Breast epithelium (tissue), 4 donors: ENCODE data around the gene FOXF1. TPM values are rescaled to one million over a fixed set of nuclear protein-coding genes. Genes with fewer than 3 reads are reported as not detected.

Source experiments
- DNase-seq, 2 donors: peaks; one replicate each; pipeline ENCODE4 v3.0.0-alpha.2; 2019; ENCODE audit warnings: low spot score in 2 of 2
- H3K27ac ChIP-seq, 2 donors: fragments of 200-600 bp; sonication (generic) in 1 of 2; one replicate each; pipeline ENCODE4 v1.5.1; 2016 to 2019; ENCODE audit warnings: mild to moderate bottlenecking in 1 of 2
- H3K27me3 ChIP-seq, 2 donors: fragments of 200-600 bp; sonication (generic) in 1 of 2; one replicate each; pipeline versions ENCODE4 v1.5.1 to v1.6.0; 2017 to 2019; ENCODE audit warnings: control low read depth in 1 of 2, mild to moderate bottlenecking in 1 of 2
- H3K36me3 ChIP-seq: fragments of 200-600 bp; one replicate; pipeline ENCODE4 v1.5.1; 2019
- H3K4me1 ChIP-seq, 2 donors: fragments of 200-600 bp; sonication (generic); one replicate each; pipeline ENCODE4 v1.5.1; 2016 to 2019; ENCODE audit warnings: control low read depth in 1 of 2
- H3K4me3 ChIP-seq, 3 donors: fragments of 200-600 bp; sonication (generic); 1 replicate in 2 of 3; 2 replicates in 1 of 3; pipeline ENCODE4 v1.5.1; 2016 to 2019; ENCODE audit warnings: mild to moderate bottlenecking in 3 of 3, moderate library complexity in 2 of 3
- H3K9me3 ChIP-seq, 2 donors: fragments of 200-600 bp; sonication (generic) in 1 of 2; one replicate each; pipeline ENCODE4 v1.5.1; 2016 to 2019; ENCODE audit warnings: control low read depth in 1 of 2
- POLR2A ChIP-seq: fragments of 450-650 bp; IDR thresholded peaks from one replicate; pipeline ENCODE4 v1.6.1; 2016; ENCODE audit warnings: antibody characterized with exemption, mild to moderate bottlenecking, moderate library complexity
- POLR2AphosphoS5 ChIP-seq, 3 donors: sonication (generic); formaldehyde crosslinking; IDR thresholded peaks; one replicate each; pipeline ENCODE4 v1.6.1; 2017; ENCODE audit warnings: antibody characterized with exemption in 3 of 3
- intact Hi-C: fragments of 100-400 bp; cut with DNase I; formaldehyde crosslinking; loops from one replicate; pipeline ENCODE4 v1.15.1; 2023; ENCODE audit warnings: low total_unique reads
- total RNA-seq, 3 donors: library from RNA; depleted of rRNA; stranded (reverse); fragments of >200 nt; gene quantifications; one replicate each; pipeline ENCODE4 v1.1.0, GENCODE V29; 2016
- TF ChIP-seq, protein P1 (sequence below), 3 donors: fragments of 450-650 bp; IDR thresholded peaks; one replicate each; pipeline ENCODE4 v1.5.1; 2016 to 2017; ENCODE audit warnings: antibody characterized with exemption in 3 of 3, mild to moderate bottlenecking in 3 of 3, moderate library complexity in 3 of 3

The FOXF1 gene
- total RNA-seq, 3 donors from 2014 or later, result 0.15 to 0.66 TPM; not detected in 1

DNA sequence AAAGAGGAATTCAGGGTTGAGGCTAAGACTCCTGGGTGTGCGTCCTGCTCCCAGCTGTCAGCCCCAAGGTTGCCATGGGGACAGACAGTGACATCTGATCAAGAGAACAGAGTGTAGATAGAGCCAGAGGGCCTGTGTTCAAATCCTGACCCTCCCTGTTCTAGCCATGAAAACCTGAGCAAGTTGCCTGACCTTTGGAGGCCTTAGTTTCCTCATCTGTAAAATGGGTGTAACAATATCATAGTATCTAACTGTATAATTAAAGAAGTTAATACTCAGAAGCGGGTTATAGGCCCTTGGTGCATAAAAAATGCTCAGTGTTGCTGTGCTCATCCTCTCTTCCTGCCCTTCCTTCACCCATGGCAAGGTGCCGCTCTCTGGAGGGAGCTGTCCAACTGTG lies 28.7 kb upstream of the FOXF1 start:
- Histone ChIP-seq H3K27ac (no peak overlapping the region), H3K36me3 (no peaks in the 10 kb centered on the region), H3K9me3 (peaks cover 12 to 18% of the 10 kb centered on the region in 2 donors), H3K27me3 (peaks cover 0 to 65% of the 10 kb centered on the region in 2 donors), H3K4me1 (no peaks in the 10 kb centered on the region), H3K4me3 (no peak overlapping the region)
- intact Hi-C loops, result no loop called here
- DNase-seq, result no peak
- TF ChIP-seq POLR2A (no peak), POLR2AphosphoS5 (IDR thresholded peaks at IDR 0.05) (no peak)
- TF ChIP-seq, protein P1, sequence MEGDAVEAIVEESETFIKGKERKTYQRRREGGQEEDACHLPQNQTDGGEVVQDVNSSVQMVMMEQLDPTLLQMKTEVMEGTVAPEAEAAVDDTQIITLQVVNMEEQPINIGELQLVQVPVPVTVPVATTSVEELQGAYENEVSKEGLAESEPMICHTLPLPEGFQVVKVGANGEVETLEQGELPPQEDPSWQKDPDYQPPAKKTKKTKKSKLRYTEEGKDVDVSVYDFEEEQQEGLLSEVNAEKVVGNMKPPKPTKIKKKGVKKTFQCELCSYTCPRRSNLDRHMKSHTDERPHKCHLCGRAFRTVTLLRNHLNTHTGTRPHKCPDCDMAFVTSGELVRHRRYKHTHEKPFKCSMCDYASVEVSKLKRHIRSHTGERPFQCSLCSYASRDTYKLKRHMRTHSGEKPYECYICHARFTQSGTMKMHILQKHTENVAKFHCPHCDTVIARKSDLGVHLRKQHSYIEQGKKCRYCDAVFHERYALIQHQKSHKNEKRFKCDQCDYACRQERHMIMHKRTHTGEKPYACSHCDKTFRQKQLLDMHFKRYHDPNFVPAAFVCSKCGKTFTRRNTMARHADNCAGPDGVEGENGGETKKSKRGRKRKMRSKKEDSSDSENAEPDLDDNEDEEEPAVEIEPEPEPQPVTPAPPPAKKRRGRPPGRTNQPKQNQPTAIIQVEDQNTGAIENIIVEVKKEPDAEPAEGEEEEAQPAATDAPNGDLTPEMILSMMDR (IDR thresholded peaks at IDR 0.05), result no peak

DNA sequence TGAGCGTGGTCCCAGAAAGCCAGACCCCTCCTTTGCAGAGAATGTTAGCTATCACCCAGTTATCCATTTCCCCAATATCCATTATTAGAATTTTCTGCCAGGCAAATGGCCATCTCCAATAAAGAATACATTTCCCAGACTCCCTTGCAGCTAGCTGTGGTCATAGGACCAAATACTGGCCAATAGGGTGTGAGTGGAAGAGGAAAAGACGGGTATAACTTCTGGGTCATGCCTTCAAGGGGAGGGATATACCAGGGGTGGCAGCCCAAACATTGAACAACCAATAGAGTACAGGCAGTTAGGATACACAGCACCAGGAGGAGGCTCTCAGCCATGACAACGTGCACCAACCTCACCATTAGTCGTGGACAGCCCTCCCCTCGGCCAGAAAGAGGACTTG lies 26.1 kb upstream of the FOXF1 start:
- TF ChIP-seq, protein P1 (IDR thresholded peaks at IDR 0.05), result no peak
- TF ChIP-seq POLR2A, result no peak
- TF ChIP-seq POLR2AphosphoS5 (IDR thresholded peaks at IDR 0.05), result no peak
- no peak overlapping the region for H3K4me3 ChIP-seq
- H3K27ac ChIP-seq, result no peak overlapping the region
- peaks cover 0 to 80% of the 10 kb centered on the region in 2 donors for H3K27me3 ChIP-seq
- no peaks in the 10 kb centered on the region for H3K4me1 ChIP-seq
- intact Hi-C loops, result no loop called here
- no peaks in the 10 kb centered on the region for H3K36me3 ChIP-seq
- peaks cover 12 to 18% of the 10 kb centered on the region in 2 donors for H3K9me3 ChIP-seq
- DNase-seq, result no peak

DNA sequence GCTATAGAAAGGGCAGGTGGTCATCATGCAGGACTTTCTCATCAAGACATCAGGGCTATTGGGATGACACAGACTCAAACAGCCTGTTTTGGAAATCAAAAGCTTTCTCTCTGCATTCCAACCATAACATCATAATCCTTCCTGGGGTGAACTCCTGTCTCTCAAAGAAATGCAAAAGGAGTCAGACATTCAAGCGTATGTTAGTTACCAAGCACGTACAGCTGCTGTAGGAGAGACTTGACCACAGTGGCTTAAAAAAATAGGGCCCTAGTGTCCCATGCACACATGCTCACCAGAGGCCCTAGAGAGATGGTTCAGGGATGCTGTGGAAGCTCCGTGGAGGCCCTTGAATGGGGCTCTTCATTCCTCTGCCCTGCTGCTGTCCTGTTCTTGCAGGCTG lies 24.6 kb upstream of the FOXF1 start:
- Histone ChIP-seq H3K36me3 (no peaks in the 10 kb centered on the region), H3K27ac (no peak overlapping the region), H3K27me3 (peaks cover 0 to 89% of the 10 kb centered on the region in 2 donors), H3K4me3 (no peak overlapping the region), H3K9me3 (peaks cover 12 to 18% of the 10 kb centered on the region in 2 donors), H3K4me1 (no peaks in the 10 kb centered on the region)
- DNase-seq, result no peak
- intact Hi-C loops, result no loop called here
- TF ChIP-seq POLR2A (no peak), POLR2AphosphoS5 (IDR thresholded peaks at IDR 0.05) (no peak)
- TF ChIP-seq, protein P1 (IDR thresholded peaks at IDR 0.05), result no peak

DNA sequence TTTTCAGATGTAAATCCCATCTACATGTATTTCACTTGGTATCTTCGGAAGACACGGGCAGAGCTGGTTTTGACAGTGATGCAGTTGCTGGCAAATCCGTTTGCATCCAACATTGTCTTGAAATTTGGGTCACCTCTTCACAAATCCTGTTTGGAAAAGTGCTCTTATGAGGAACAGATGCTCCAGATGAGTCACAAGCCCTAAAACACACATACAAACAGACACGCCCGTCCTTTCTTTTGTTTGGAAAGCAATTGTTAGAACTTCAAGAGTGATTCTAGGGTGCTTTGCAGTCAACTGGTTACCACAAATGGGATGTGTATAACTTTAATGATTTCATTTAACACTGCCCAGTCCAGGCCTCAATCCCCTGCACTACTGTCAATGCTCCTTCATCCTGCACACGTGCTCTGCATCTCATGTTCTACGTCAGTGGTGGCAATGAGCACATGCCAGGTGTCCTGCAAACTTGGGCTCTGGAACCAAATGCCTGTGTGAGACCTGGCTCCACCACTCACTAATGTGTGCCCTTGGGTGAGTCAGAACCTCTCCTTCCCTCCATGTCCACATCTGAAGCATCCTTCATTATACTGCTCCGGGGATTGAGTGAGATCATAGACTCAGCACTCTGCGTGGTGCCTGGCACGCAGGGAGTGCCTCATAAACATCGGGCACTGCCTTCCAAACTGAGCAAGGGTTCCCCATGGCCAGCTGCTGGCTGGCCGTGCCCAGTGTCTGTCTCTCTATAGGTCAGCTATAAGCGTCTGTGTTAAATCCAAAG lies 19.3 kb upstream of the FOXF1 start:
- H3K4me1 ChIP-seq, result no peaks in the 10 kb centered on the region
- no peak overlapping the region for H3K4me3 ChIP-seq
- no peaks in the 10 kb centered on the region for H3K36me3 ChIP-seq
- no peaks in the 10 kb centered on the region for H3K9me3 ChIP-seq
- peaks cover 0 to 98% of the 10 kb centered on the region in 2 donors for H3K27me3 ChIP-seq
- TF ChIP-seq POLR2A, result no peak
- TF ChIP-seq, protein P1 (IDR thresholded peaks at IDR 0.05), result no peak
- no peak for DNase-seq
- intact Hi-C loops, result no loop called here
- H3K27ac ChIP-seq, result no peak overlapping the region

DNA sequence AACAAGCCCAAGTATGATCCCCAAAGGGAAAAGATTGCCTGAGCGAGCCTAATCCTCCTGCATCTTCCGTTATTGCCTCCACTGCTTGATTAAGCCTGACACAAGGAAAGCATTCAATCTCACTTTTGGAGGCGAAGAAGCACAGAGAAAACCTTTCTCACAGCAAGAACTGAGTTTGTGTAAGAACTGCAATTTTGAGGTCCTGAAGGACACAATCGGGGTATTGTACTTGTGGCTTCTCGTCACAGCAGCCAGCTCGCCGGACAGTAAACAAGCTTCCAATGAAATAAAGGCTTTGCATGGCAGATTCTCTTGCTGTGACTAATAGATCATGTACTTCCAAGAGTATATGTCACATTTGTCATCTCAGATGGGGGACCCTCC lies 18.7 kb upstream of the FOXF1 start:
- Histone ChIP-seq H3K27me3 (peaks cover 0 to 98% of the 10 kb centered on the region in 2 donors), H3K36me3 (no peaks in the 10 kb centered on the region), H3K9me3 (no peaks in the 10 kb centered on the region), H3K4me1 (no peaks in the 10 kb centered on the region), H3K27ac (no peak overlapping the region), H3K4me3 (no peak overlapping the region)
- intact Hi-C loops, result no loop called here
- TF ChIP-seq POLR2A (no peak), POLR2AphosphoS5 (IDR thresholded peaks at IDR 0.05) (no peak)
- TF ChIP-seq, protein P1 (IDR thresholded peaks at IDR 0.05), result no peak
- DNase-seq, result no peak
